Measurements from ENCODE around the gene HAT1. TPM values are rescaled to one million over a fixed set of nuclear protein-coding genes. Genes with fewer than 3 reads are reported as not detected.

Gene HAT1
- total RNA-seq (2013): 35.5 TPM
- polyA plus RNA-seq (10 to 100 TPM; 16.9 to 63.3 (median 62.8) TPM), polyA minus RNA-seq (9.8 and 11.8 TPM in 2 replicates), total RNA-seq (13.1 to 42.0 (median 36.1) reads per million in 11 experiments)

GRCh38 chr2:171922230-171923022 lies at the start of gene HAT1:
Gene HAT1 (plus strand): TSS chr2:171922461. CDS start chr2:171922501, 40 bp downstream.
- intact Hi-C loops (cut with micrococcal nuclease): loop anchor here in 1 of 2 donors (10.0 kb wide), 1 partner anchor 238 kb away; the partner anchor contains the start of gene DYNC1I2
- Histone ChIP-seq H3K4me3 (replicated peaks in 1 of 3; ENCODE audit: low read depth in 2 of 3, low read length in 3 of 3) (peak within 1 kb of the TSS; percentile 73 to 88 (median 87)), H3K4me2 (replicated peaks; ENCODE audit: extremely low read depth, low read length, poor library complexity, severe bottlenecking) (peak within 1 kb of the TSS; percentile 90), H3K27me3 (ENCODE audit: control insufficient read depth in 2 of 2, insufficient read depth in 2 of 2, low read length in 2 of 2) (no peaks in the 10 kb centered on the region), H3K79me2 (ENCODE audit: insufficient read depth, low read length) (peaks cover 51% of the 10 kb centered on the region), H3K9me3 (replicated peaks in 1 of 2; ENCODE audit: control insufficient read depth in 1 of 2, insufficient read depth in 1 of 2, low read length in 2 of 2) (no peaks in the 10 kb centered on the region), H3K9ac (ENCODE audit: insufficient read depth, low read length, poor library complexity, severe bottlenecking) (peak within 1 kb of the TSS; percentile 75), H4K20me1 (ENCODE audit: insufficient read depth, low read length) (peaks cover 3% of the 10 kb centered on the region), H3K27ac (ENCODE audit: low read depth in 1 of 2, low read length in 2 of 2) (peak within 1 kb of the TSS; percentile 80 to 86), H3K4me1 (ENCODE audit: control insufficient read depth in 1 of 2, insufficient read depth in 2 of 2, low read length in 2 of 2) (peaks cover 18 to 33% of the 10 kb centered on the region in 2 donors), H3K36me3 (replicated peaks in 1 of 2; ENCODE audit: control insufficient read depth in 1 of 2, insufficient read depth in 2 of 2, low read length in 2 of 2) (peaks cover 5 to 22% of the 10 kb centered on the region in 2 donors), H2AFZ (ENCODE audit: insufficient read depth, low read depth, low read length, poor library complexity, severe bottlenecking) (peak within 1 kb of the TSS; percentile 84)
- Mint-ChIP-seq H3K4me3 (peak within 1 kb of the TSS; percentile 93 to 98), H3K27ac (peak within 1 kb of the TSS; percentile 92 to 99 (median 98)), H3K36me3 (peaks cover 15 to 19% of the 10 kb centered on the region in 2 donors), H3K4me1 (peaks cover 22% of the 10 kb centered on the region), H3K9me3 (peaks cover 0 to 3% (median 0%) of the 10 kb centered on the region in 7 donors), H3K27me3 (ENCODE audit: low read depth in 3 of 3) (peaks cover 0 to 1% (median 0%) of the 10 kb centered on the region in 3 donors)
- no peak for TF ChIP-seq CTCF (IDR thresholded peaks at IDR 0.05)
- peak; percentile 96 to 97 (median 97) for DNase-seq
- under 1% methylated on average over 58 of the region's 61 CpGs for WGBS (ENCODE audit: insufficient coverage)

GRCh38 chr2:171874517-171874916 lies 47.7 kb upstream of the HAT1 start:
- H3K79me2 ChIP-seq (ENCODE audit: insufficient read depth, low read length): no peaks in the 10 kb centered on the region
- intact Hi-C loops (cut with micrococcal nuclease): no loop called here

More at GRCh38 chr2:171874517-171874916, 47.7 kb upstream of the HAT1 start:
- no peak overlapping the region for H3K9ac ChIP-seq (ENCODE audit: insufficient read depth, low read length, poor library complexity, severe bottlenecking)
- H3K4me2 ChIP-seq (replicated peaks; ENCODE audit: extremely low read depth, low read length, poor library complexity, severe bottlenecking): no peak overlapping the region
- no peak for DNase-seq
- H3K4me3 ChIP-seq (replicated peaks in 1 of 3; ENCODE audit: low read depth in 2 of 3, low read length in 3 of 3): no peak overlapping the region
- Mint-ChIP-seq H3K27ac (no peak overlapping the region), H3K27me3 (ENCODE audit: low read depth in 3 of 3) (no peaks in the 10 kb centered on the region), H3K4me1 (no peaks in the 10 kb centered on the region), H3K36me3 (peaks cover 25 to 31% of the 10 kb centered on the region in 2 donors), H3K9me3 (peaks cover 4 to 13% (median 9%) of the 10 kb centered on the region in 7 donors), H3K4me3 (no peak overlapping the region)
- no peaks in the 10 kb centered on the region for H3K4me1 ChIP-seq (ENCODE audit: control insufficient read depth in 1 of 2, insufficient read depth in 2 of 2, low read length in 2 of 2)
- H2AFZ ChIP-seq (ENCODE audit: insufficient read depth, low read depth, low read length, poor library complexity, severe bottlenecking): no peak overlapping the region
- no peak for TF ChIP-seq CTCF (IDR thresholded peaks at IDR 0.05)
- H3K27me3 ChIP-seq (ENCODE audit: control insufficient read depth in 2 of 2, insufficient read depth in 2 of 2, low read length in 2 of 2): no peaks in the 10 kb centered on the region
- H3K9me3 ChIP-seq (replicated peaks in 1 of 2; ENCODE audit: control insufficient read depth in 1 of 2, insufficient read depth in 1 of 2, low read length in 2 of 2): no peaks in the 10 kb centered on the region
- 75% methylated on average over 1 of the region's 1 CpG for WGBS (ENCODE audit: insufficient coverage)
- peaks cover 6 to 11% of the 10 kb centered on the region in 2 donors for H3K36me3 ChIP-seq (replicated peaks in 1 of 2; ENCODE audit: control insufficient read depth in 1 of 2, insufficient read depth in 2 of 2, low read length in 2 of 2)
- H3K27ac ChIP-seq (ENCODE audit: low read depth in 1 of 2, low read length in 2 of 2): no peak overlapping the region
- peaks cover 8% of the 10 kb centered on the region for H4K20me1 ChIP-seq (ENCODE audit: insufficient read depth, low read length)

Data from CD14-positive monocyte (primary cell).